Hematopoietic multipotent progenitor cell treated with erythropoietin and hydrocortisone succinate and interleukin-3 and kit ligand, for 15 days (in vitro differentiated cells): ENCODE measurements around the gene CCR9.
A peak's percentile ranks its signal among the peaks of the same experiment; 100 is the strongest.

ENCODE experiments used
- DNase-seq: peaks from one replicate; pipeline ENCODE4 v3.0.0-alpha.2; 2015; ENCODE audit warnings: low spot score

The CCR9 gene

GRCh38 chr3:45937206-45938042 lies 51.1 kb downstream of the CCR9 start:
- DNase-seq: no peak

DNA sequence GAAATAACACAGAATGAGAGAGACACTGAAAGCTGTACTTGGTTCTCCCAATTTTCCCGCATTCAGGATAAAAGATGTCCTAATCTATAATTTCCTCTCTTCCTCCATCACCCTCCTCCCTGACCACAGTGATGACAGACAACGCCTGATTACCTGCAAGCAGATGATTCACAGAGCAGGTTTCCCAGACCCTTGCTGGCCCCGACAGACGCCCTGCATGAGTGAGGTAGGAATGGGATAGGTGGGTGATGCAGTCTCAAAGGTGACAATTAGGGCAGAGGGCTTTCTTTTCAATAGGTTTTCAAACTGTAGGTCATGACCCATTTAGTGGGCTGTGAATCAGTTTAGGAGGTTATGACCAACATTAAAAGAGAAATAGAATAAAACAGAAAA lies 51.7 kb downstream of the CCR9 start:
- no peak for DNase-seq

- peak; percentile 86 for DNase-seq
These were observed 52.5 kb downstream of the CCR9 start for GRCh38 chr3:45938864-45939263.

- DNase-seq: no peak
These were observed 53.0 kb downstream of the CCR9 start for GRCh38 chr3:45939341-45939771.

GRCh38 chr3:45940004-45940780 lies 53.8 kb downstream of the CCR9 start:
- no peak for DNase-seq

- no peak for DNase-seq
These were observed 54.5 kb downstream of the CCR9 start for GRCh38 chr3:45940781-45941365.

- no peak for DNase-seq
These were observed 55.9 kb downstream of the CCR9 start for GRCh38 chr3:45942051-45942825.

- DNase-seq: no peak
These were observed 57.0 kb downstream of the CCR9 start, which contains the start of gene CXCR6 for GRCh38 chr3:45943207-45943846. Gene CXCR6 (plus strand): TSS chr3:45943464. CDS start chr3:45946482, 3,018 bp downstream.

DNA sequence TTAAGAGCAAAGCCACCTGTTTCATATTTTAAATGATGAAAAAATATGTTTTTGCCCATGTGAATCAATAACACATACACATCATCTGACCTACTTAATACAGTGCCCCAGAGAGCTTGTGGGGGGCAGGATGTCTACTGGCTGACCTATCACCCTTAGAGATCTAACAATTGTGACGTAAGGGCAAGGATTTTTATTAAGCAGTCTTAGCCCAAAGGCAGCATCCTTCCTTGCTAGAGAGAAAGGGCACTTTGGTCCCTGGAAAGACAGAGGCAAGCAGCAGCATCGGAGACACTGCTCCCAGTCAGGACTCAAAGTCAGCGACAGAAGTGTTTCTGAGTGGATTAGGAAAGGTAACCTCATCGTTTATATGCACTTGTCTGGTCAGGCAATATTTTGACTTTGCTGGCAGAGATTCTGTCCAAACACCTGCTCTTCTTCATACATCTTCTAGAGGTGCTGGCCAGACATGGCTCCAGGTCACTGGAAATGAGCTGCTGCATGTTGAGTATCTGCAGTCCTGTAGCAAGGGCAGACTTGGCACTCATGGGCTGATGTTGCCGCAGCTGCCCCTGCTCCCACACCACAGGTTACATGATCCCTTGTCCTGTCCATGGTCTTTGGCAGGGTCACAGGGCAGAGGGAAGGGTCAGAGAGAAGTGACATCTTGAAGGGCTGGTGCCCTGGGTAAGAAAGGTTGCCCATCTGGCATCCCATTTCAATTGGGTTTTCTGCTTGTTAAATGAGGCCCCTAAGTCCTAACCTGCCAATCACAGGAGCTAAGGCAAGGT lies 58.7 kb downstream of the CCR9 start:
- DNase-seq: no peak

DNA sequence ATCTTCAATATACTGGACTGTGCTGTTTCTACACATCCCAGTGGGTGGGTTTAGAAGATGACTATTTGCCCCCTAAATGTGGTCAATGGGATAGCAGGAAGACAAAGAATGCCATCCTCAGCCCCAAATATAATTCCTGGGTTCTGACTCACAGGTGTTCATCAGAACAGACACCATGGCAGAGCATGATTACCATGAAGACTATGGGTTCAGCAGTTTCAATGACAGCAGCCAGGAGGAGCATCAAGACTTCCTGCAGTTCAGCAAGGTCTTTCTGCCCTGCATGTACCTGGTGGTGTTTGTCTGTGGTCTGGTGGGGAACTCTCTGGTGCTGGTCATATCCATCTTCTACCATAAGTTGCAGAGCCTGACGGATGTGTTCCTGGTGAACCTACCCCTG lies 60.0 kb downstream of the CCR9 start:
- DNase-seq: no peak

DNA sequence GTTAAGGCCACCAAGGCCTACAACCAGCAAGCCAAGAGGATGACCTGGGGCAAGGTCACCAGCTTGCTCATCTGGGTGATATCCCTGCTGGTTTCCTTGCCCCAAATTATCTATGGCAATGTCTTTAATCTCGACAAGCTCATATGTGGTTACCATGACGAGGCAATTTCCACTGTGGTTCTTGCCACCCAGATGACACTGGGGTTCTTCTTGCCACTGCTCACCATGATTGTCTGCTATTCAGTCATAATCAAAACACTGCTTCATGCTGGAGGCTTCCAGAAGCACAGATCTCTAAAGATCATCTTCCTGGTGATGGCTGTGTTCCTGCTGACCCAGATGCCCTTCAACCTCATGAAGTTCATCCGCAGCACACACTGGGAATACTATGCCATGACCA lies 60.5 kb downstream of the CCR9 start:
- peak; percentile 72 for DNase-seq

GRCh38 chr3:45947361-45947760 lies 61.0 kb downstream of the CCR9 start:
- DNase-seq: no peak

DNA sequence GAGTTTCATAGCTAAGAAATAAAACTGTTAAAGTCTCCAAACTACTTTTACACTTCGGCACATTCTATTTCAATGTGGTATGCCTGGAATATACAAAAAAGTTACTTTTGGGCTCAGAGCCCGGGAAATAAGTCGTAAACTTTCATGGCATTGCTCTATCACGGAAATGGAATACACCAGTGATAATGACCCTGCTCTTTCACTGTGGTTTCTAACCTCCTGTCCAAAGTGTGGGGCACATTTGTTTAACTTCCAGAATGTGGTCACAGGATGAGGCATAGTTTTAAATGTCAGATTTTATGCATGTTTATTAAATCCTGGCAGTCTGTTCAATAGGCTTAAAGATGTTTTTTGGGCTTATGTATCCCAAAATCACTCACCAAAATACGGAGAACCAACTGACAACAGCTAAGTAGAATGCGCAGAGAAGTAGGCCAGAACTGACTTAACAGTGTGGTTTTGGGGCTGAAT lies 62.0 kb downstream of the CCR9 start:
- DNase-seq: no peak

GRCh38 chr3:45948881-45949280 lies 62.5 kb downstream of the CCR9 start:
- DNase-seq: no peak

DNA sequence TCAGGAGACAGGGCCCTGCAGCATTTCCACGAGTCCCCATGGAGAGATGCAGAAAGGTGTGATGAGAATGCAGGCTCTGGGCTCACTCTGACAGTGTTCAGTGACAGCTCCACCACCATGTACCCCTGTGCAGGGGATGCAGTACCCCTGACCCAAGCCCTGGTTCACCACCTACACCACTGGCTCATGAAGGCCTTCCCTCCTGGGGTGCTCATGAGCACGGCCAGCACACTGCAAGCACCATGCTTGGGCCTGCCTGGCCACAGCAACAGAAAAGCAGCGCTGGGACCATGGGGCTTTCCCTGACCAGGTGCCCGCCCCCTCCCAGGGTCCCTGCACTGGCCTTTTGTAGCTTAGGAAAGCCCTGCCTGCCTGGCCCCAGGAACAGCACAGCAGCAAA lies 63.1 kb downstream of the CCR9 start:
- no peak for DNase-seq

- no peak for DNase-seq
These were observed 63.8 kb downstream of the CCR9 start for GRCh38 chr3:45950131-45950530.

DNA sequence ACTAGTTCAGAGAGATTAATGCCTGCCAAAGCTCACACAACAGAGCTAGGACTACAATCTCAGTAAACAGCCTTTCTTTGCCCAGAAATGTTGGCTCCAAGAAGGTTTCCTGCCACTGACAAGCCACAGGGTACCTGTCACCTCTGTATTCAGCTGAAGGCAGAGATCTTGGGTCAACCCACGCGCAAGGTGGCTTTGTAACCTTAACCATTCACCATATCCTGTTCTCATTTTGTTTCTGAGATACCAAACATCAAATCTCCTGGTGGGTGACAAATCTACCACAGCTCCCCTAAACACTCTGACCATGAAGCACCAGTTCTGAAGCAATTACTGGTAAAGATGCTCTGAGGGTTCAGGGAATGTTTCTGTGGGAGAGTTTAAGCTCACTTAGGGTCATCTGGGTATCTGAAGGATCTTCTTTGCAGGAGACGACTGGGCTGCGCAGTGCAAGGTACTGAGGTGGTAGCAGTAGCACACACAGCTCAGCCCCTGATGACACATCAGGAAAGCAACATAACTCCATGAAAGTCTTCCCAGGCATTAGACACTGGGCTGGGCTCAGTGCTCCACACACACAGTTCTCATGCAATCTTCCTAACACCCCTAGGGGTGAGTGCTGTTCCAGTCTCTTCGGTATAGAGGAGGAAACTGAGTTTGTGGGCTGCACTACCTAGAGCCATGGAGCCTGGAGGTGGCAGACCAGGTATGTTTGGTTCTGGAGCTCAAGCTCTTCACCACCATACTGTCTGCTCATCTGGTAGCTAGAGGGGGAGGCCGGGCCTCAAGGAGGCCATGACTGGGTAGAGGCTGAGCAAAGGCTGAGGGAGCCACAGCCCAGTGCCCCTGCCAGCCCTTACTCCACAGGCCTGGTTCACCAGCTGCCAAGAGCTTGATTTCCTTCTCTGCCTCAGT lies 64.6 kb downstream of the CCR9 start:
- no peak for DNase-seq

DNA sequence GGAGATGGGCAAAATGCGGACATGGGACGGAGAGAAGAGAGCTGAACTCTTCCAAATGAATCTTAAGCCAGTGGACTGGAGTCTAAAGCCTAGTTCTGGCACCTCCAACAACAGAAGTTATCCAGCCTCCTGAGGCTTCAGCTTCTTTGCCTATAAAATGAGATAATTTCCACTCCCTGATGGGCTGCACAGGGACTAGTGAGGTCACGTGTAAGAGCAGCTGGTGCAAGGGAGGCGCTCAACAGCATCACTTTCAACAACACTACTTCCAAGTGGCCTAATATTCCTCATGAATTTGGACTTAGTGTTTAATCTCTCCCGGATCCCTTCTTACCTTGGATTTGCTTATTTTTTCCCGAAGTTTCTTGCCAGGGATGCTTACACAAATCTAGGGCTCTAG lies 65.6 kb downstream of the CCR9 start:
- no peak for DNase-seq

- no peak for DNase-seq
These were observed 66.1 kb downstream of the CCR9 start for GRCh38 chr3:45952456-45952855.
